Measurements from ENCODE around the gene SIT1.
"Not testable (repeated sequence)": the region's sequence is repeated elsewhere in the genome, so short reads cannot be mapped to it uniquely, and the experiment has no call there.

SIT1 gene

DNA sequence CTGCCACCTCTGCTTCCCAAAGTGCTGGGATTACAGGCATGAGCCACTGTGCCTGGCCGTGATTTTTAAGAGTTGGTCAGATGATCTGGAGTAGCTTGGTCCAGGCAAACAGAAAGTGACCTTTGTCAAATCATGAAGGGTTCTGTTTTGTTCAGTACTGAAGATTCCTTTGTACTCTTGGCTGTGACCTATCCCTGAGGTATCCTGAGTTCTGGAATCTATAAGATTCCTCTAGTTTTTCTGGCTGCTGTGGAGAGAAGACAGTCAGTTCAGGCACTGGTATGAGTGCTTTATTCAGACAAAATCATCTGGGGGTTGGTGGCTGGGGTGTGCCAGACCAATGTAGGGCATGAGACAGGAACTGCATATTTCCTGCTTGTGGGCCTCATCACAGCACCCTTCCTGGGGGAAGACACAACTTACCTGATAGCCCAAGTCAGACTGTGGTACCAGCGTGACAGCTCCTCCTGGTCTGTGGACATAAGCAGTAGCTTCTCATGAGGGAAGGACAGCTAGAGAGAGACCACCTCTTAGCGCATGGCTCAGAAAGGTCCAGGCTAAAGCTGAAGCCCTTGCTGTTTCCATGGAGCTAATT lies 11.1 kb upstream of the SIT1 start:
- no peak for DNase-seq (ENCODE audit: insufficient read length, low spot score)
- FAIRE-seq: no peak

DNA sequence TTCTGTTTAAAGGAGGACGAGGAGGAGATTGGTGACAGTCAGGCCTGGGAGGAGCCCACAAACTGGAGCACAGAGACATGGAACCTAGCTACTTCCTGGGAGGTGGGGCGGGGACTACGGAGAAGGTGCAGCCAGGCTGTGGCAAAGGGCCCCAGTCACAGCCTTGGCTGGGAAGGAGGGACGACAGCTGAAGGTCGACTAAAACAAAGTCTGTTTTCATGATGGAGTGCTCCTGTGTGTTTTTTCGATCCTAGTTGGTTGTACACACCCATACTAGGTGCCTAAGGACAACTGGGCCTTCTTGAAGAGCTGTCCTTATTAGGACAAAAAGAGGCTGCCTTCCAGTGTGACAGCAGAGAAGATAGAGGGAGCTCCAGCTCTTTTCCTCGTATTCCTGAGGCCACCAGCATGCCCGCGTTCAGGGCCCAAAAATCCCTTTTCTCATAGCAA lies 10.3 kb upstream of the SIT1 start:
- no peak for FAIRE-seq
- DNase-seq (ENCODE audit: insufficient read length, low spot score): no peak

GRCh38 chr9:35659340-35659739 lies 8.6 kb upstream of the SIT1 start:
- no peak for FAIRE-seq
- no peak for DNase-seq (ENCODE audit: insufficient read length, low spot score)

DNA sequence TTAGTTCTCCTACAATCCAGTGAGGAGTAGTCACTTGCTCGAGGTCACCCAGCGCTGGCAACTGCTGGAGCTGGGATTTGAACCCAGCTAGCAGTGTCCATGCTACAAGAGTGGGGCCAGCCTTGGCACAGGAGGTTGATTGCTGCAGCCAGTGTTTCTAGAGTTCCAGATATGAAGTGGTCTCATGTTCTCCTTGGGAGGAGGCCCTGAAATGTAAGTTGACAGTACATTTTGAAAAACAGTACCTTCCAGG lies 8.2 kb upstream of the SIT1 start:
- no peak for FAIRE-seq

GRCh38 chr9:35658137-35658967 lies 7.6 kb upstream of the SIT1 start, which contains the start of gene CCDC107:
CCDC107 (plus strand) TSS chr9:35658292; CDS start chr9:35658380, 88 bp downstream.
- peak; percentile 65 for DNase-seq (ENCODE audit: insufficient read length, low spot score)
- no peak for FAIRE-seq

More for the DNA sequence above, 8.2 kb upstream of the SIT1 start:
- DNase-seq (ENCODE audit: insufficient read length, low spot score): no peak

DNA sequence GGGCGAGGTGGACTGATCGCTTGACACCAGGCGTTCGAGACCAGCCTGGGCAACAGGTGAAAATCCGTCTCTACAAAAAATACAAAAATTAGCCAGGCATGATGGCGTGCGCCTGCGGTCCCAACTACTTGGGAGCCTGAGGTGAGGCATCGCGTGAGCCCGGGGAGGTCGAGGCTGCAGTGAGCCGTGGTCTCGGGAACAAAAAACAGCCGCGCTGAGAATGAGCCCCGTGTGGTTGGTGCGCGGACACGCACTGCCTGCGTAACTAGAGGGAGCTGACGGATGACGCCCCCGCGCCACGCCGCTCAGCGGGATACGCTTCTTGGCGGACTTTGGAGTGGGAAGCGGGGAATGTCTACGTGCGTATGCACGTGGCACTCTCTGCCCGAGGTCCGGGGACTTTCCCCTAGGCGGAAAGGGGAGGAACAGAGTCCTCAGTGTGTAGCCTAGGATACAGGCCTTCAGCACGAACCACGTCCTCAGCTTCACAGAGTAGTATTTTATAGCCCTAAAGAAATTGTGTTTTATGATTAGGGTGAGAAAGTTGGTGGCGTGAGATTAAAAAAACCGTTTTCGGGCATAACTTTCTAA lies 6.9 kb upstream of the SIT1 start, which contains the start of gene RMRP:
TSS of gene RMRP (minus strand) at position 474 of the 591 bp plus-strand sequence.
- DNase-seq (ENCODE audit: insufficient read length, low spot score) (peak; percentile 88), FAIRE-seq (no peak)

- FAIRE-seq (no peak), DNase-seq (ENCODE audit: insufficient read length, low spot score) (no peak)
Measured at GRCh38 chr9:35656831-35657545, 6.3 kb upstream of the SIT1 start.

GRCh38 chr9:35656348-35656747 lies 5.6 kb upstream of the SIT1 start:
- FAIRE-seq (no peak), DNase-seq (ENCODE audit: insufficient read length, low spot score) (no peak)

DNA sequence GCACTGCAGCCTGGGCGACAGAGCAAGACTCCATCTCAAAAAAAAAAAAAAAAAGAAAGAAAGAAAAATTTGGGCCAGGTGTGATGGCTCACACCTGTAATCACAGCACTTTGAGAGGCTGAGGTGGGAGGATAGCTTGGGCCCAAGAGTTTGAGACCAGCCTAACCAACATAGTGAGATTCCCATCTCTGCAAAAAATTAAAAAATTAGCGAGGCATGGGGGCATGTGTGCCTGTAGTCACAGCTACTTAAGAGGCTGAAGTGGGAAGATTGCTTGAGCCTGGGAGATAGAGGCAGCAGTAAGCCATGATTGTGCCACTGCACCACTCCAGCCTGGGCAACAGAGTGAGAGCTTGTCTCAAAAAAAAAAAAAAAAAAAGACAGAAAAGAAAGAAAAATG lies 2.9 kb upstream of the SIT1 start:
- FAIRE-seq: no peak

GRCh38 chr9:35652829-35653209 lies 2.1 kb upstream of the SIT1 start:
- FAIRE-seq (no peak), DNase-seq (ENCODE audit: insufficient read length, low spot score) (no peak)

More for the DNA sequence above, 2.9 kb upstream of the SIT1 start:
- no peak for DNase-seq (ENCODE audit: insufficient read length, low spot score)

GRCh38 chr9:35651956-35652828 lies 1.5 kb upstream of the SIT1 start:
- no peak for FAIRE-seq
- no peak for DNase-seq (ENCODE audit: insufficient read length, low spot score)

- DNase-seq (ENCODE audit: insufficient read length, low spot score) (no peak), FAIRE-seq (no peak)
Measured at GRCh38 chr9:35649431-35650340, 1.0 kb downstream of the SIT1 start.

DNA sequence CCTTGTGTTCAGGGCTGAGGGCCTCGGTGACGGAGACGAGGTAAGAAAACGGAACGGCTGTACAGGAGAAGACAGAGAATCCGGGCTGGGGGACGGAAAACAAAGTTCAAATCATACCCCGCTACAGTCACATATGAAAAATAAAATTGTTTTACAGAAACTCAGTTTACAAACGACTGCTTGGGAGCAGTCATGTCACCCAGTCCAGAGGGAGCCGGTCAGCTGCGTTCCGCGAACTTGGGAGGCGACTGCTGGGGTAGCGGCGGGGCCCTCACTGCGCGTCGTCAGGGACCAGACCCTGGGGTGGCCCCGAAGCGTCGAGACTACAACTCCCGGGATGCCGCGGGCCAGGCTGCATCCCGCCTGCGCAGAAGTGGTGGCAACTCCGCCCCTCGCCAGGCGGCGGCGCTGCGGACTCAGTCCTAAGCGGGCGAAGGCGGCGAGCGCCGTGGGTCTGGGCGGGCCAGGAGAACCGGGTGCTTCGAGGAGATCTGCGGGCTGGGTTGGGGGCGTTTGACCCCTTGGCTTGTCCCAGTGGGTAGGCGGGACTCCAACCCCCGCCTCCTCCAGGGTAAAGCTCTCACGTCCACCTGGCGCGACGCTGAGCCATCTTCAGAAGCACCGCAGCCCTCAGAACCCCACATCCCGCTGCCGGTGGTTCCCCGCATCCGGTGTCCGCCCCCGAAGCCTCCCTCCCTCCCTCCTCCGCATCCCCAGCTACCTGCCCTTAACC lies 4.0 kb downstream of the SIT1 start:
- FAIRE-seq: no peak
- peak; percentile 77 for DNase-seq (ENCODE audit: insufficient read length, low spot score)

DNA sequence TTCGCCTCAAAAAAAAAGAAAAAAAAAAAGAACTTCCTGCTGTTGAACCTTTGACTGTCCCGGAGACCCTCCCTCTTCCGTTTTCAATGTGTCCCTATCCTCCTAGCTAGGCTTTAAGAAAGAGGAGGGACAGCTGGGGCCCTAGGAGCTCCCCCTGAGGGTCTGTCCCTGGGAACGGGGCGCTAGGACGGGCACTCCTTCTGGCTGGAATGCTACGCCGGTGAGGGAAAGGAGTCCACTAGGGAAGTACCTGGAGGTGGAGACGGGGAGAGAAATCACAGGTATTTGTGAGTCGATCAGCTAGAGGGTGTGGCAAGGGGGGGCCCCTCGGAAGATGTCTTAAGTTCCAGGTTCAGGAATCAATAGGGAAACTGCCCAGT lies 4.6 kb downstream of the SIT1 start:
- FAIRE-seq (no peak), DNase-seq (ENCODE audit: insufficient read length, low spot score) (no peak)

DNA sequence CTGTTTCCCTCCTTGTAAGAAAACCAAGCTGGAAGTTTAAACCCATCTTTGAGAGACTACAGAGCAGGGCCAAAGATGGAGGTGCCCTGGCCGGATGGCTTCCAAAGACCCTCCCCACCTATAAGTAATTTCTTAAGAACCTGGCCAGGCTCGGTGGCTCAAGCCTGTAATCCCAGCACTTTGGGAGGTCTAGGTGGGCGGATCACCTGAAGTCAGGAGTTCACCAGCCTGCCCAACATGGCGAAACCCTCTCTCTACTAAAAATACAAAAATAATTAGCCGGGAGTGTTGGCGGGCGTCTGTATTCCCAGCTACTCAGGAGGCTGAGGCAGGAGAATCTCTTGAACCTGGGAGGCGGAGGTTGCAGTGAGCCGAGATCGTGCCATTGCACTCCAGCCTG lies 5.0 kb downstream of the SIT1 start:
- not testable (repeated sequence) for FAIRE-seq; DNase-seq (ENCODE audit: insufficient read length, low spot score)

DNA sequence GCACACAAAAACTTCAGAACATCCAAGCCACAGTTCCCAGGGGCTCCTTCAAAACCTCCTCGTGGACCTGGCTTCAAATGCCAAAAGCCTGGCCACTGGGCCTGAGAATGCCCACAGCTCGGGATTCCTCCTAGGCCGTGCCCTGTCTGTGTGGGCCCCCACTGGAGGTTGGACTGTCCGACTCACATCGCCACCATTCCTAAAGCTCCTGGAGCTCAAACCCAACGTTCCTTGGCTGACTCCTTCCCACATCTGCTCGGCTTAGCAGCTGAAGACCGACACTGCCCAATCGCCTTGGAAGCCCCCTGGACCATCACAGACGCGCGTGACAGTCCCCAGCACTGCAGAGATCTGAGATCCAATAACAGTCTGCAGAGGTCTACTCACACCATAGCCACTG lies 7.7 kb downstream of the SIT1 start:
- DNase-seq (ENCODE audit: insufficient read length, low spot score) (no peak), FAIRE-seq (no peak)

DNA sequence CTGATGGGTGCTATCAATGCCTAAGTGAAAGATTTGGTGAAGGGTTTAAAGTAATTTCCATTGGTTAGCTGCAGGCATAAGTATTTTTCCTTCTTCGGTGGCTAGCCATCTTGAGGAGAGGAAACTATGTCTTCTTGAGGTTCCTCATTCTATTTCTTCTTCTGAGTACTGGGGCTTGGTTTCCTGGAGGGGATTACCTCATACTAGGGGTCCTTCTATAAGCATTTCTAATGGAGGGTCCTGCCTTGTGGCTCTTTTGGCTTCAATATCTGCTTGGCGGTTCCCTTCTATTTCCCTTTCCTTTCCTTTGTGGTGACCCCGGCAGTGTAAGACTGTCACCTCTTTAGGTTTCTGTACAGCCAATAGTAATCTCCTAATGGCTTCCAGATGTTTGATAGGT lies 9.3 kb downstream of the SIT1 start:
- not testable (repeated sequence) for DNase-seq (ENCODE audit: insufficient read length, low spot score); FAIRE-seq

DNA sequence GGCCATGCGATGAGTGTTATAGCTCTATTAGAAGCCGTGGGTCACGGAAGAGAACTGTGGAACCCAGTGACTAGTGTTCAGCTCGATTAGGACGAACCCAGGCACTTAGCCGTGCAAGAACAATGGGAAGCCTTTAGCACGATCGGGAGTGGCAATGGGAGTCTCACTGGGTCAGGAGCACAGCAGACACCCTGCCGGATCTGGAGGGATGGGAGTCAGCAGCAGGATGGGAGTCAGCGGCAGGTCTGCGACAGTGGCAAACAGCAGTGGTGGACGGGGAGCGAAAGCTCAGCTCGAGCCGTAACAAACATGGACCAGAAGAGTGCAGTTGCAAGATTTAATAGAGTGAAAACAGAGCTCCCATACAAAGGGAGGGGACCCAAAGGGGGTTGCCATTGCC lies 10.3 kb downstream of the SIT1 start:
- not testable (repeated sequence) for DNase-seq (ENCODE audit: insufficient read length, low spot score); FAIRE-seq

DNA sequence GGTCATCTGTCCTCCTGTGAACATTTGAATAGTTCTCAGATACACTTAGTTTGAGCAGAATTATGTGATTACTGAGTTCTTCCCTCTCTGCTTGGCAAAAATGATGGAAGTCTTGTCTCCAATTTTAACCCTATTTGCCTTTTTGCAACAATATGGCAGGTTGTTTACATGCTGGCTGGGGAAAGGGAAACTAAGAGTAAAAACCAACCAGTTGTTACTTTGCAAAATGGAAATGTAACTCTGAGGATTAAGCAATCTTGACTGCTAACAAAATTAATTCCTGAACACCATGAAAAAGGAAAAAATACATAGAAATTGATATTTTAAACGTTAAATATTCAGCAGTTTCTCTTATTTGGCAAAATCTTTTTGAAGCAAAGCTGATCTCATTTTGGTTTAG lies 11.1 kb downstream of the SIT1 start:
- no peak for FAIRE-seq
- DNase-seq (ENCODE audit: insufficient read length, low spot score): no peak
